ENCODE data around the gene XCR1. TPM values are rescaled to one million over a fixed set of nuclear protein-coding genes. Genes with fewer than 3 reads are reported as not detected.

Gene XCR1
- total RNA-seq, 1 experiment from 2014 or later: 0.02 TPM

DNA sequence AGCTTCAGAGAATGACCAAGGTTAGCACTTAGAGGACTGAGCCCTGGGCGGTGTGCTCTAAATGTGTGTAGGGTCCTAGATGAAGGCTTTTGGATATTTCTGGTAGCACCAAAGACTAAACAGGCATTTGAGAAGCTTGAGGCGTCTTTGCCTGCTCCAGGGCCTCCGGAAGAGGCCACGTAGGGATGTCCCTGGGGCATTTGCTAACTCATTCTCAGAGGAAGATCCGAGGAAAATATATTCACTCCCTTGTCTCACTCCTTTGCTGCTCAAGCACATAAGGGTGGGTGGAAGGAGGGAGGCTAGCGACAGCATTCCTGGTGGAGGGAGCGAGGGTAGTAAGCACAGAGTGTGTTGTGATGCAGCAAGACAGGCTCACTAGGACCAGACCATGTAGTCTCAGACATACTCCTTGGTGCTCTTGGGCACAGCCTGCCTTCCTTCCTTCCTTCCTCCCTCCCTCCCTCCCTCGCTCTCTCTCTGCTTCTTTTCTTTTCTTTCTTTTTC lies 38.5 kb upstream of the XCR1 start:
- H3K27ac Mint-ChIP-seq: no peak overlapping the region
- no peak for TF ChIP-seq SMAD3 (CRISPR knock-in tag; IDR thresholded peaks at IDR 0.05; ENCODE audit: borderline replicate concordance)
- TF ChIP-seq CBFB (CRISPR knock-in tag; IDR thresholded peaks at IDR 0.05; ENCODE audit: low read depth): no peak
- TF ChIP-seq ELF4 (CRISPR knock-in tag; IDR thresholded peaks at IDR 0.05; ENCODE audit: low read depth): no peak
- TF ChIP-seq PRRX2 (CRISPR knock-in tag; IDR thresholded peaks at IDR 0.05): no peak
- no peaks in the 10 kb centered on the region for H3K36me3 Mint-ChIP-seq
- CTCF ChIA-PET: interaction anchor here (1.0 to 2.3 kb wide), 4 partner anchors 13 to 142 kb away, joined by 3 to 7 read pairs (median 4); partner anchors contain the start of gene CCR1
- H3K9me3 Mint-ChIP-seq: no peaks in the 10 kb centered on the region
- POLR2A ChIA-PET: no interaction called here
- H3K27me3 Mint-ChIP-seq (ENCODE audit: low read depth): no peaks in the 10 kb centered on the region
- H3K4me3 Mint-ChIP-seq: no peak overlapping the region
- ATAC-seq (no peak; the same call in 1 of the 2 replicates), DNase-seq (ENCODE audit: low spot score) (no peak)
- H3K4me1 Mint-ChIP-seq: peaks cover 13% of the 10 kb centered on the region

DNA sequence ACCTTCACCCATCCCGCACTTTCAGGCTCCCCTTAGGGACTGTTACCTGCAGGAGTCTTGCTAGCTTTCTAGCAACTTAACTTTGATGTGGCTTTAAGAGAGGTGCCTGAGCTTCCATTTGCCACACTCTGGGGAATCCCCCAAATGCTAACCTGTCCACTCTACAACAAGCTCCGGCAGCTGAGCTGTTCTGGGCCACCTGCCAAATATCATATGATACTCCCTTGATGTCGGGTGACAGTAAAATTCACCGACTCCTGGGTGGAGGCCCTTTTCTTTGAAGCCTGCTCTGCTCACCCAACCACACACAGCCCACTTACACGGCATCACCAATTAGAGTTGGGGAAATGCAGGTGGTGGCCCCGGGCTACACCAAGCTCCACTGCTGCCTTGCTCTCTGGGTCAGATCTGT lies 38.0 kb upstream of the XCR1 start:
- ChIA-PET POLR2A (no interaction called here), CTCF (interaction anchor here (1.0 to 2.3 kb wide), 3 partner anchors 14 to 143 kb away, joined by 3 to 7 read pairs (median 5); partner anchors contain the start of gene CCR1)
- H3K36me3 Mint-ChIP-seq: no peaks in the 10 kb centered on the region
- ATAC-seq: no peak
- DNase-seq (ENCODE audit: low spot score): no peak
- H3K4me1 Mint-ChIP-seq: peaks cover 13% of the 10 kb centered on the region
- no peaks in the 10 kb centered on the region for H3K9me3 Mint-ChIP-seq
- no peaks in the 10 kb centered on the region for H3K27me3 Mint-ChIP-seq (ENCODE audit: low read depth)
- H3K4me3 Mint-ChIP-seq: no peak overlapping the region
- TF ChIP-seq ZNF416 (CRISPR knock-in tag; IDR thresholded peaks at IDR 0.05) (no peak), CBFB (CRISPR knock-in tag; IDR thresholded peaks at IDR 0.05; ENCODE audit: low read depth) (no peak)
- TF ChIP-seq, protein P1, sequence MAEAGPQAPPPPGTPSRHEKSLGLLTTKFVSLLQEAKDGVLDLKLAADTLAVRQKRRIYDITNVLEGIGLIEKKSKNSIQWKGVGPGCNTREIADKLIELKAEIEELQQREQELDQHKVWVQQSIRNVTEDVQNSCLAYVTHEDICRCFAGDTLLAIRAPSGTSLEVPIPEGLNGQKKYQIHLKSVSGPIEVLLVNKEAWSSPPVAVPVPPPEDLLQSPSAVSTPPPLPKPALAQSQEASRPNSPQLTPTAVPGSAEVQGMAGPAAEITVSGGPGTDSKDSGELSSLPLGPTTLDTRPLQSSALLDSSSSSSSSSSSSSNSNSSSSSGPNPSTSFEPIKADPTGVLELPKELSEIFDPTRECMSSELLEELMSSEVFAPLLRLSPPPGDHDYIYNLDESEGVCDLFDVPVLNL (CRISPR knock-in tag; IDR thresholded peaks at IDR 0.05; ENCODE audit: borderline replicate concordance, low read depth): no peak
- TF ChIP-seq, protein P2, sequence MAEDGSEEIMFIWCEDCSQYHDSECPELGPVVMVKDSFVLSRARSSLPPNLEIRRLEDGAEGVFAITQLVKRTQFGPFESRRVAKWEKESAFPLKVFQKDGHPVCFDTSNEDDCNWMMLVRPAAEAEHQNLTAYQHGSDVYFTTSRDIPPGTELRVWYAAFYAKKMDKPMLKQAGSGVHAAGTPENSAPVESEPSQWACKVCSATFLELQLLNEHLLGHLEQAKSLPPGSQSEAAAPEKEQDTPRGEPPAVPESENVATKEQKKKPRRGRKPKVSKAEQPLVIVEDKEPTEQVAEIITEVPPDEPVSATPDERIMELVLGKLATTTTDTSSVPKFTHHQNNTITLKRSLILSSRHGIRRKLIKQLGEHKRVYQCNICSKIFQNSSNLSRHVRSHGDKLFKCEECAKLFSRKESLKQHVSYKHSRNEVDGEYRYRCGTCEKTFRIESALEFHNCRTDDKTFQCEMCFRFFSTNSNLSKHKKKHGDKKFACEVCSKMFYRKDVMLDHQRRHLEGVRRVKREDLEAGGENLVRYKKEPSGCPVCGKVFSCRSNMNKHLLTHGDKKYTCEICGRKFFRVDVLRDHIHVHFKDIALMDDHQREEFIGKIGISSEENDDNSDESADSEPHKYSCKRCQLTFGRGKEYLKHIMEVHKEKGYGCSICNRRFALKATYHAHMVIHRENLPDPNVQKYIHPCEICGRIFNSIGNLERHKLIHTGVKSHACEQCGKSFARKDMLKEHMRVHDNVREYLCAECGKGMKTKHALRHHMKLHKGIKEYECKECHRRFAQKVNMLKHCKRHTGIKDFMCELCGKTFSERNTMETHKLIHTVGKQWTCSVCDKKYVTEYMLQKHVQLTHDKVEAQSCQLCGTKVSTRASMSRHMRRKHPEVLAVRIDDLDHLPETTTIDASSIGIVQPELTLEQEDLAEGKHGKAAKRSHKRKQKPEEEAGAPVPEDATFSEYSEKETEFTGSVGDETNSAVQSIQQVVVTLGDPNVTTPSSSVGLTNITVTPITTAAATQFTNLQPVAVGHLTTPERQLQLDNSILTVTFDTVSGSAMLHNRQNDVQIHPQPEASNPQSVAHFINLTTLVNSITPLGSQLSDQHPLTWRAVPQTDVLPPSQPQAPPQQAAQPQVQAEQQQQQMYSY (CRISPR knock-in tag; IDR thresholded peaks at IDR 0.05): no peak
- H3K27ac Mint-ChIP-seq: no peak overlapping the region

DNA sequence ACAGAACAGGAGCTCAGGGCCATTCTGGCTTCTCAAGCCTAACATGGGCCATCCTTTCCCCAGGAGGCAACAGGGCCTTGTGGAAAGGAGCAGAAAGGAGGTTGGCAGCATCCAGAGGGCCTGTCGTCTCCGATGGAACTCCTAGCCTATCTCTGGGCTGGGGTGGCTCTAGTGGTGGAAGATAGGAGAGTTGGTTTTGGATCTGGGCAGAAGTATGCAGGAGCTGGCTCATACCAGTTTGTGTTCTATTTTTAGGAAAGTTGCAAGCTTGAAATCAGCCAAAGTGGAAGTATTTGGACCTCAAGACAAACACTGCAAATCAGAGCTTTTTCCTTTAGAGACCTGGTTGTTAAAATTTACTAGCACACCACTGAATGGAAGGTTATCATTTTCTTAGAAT lies 35.4 kb upstream of the XCR1 start:
- ChIA-PET POLR2A (no interaction called here), CTCF (no interaction called here)
- Mint-ChIP-seq H3K27me3 (ENCODE audit: low read depth) (no peaks in the 10 kb centered on the region), H3K9me3 (no peaks in the 10 kb centered on the region), H3K36me3 (no peaks in the 10 kb centered on the region), H3K27ac (no peak overlapping the region), H3K4me1 (peaks cover 2% of the 10 kb centered on the region; the same call in 1 of the 2 replicates), H3K4me3 (no peak overlapping the region)
- no peak for ATAC-seq
- no peak for DNase-seq (ENCODE audit: low spot score)
- TF ChIP-seq TEAD1 (CRISPR knock-in tag; IDR thresholded peaks at IDR 0.05): no peak
- TF ChIP-seq, protein P3, sequence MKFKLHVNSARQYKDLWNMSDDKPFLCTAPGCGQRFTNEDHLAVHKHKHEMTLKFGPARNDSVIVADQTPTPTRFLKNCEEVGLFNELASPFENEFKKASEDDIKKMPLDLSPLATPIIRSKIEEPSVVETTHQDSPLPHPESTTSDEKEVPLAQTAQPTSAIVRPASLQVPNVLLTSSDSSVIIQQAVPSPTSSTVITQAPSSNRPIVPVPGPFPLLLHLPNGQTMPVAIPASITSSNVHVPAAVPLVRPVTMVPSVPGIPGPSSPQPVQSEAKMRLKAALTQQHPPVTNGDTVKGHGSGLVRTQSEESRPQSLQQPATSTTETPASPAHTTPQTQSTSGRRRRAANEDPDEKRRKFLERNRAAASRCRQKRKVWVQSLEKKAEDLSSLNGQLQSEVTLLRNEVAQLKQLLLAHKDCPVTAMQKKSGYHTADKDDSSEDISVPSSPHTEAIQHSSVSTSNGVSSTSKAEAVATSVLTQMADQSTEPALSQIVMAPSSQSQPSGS (CRISPR knock-in tag; IDR thresholded peaks at IDR 0.05; ENCODE audit: borderline replicate concordance, low read depth): no peak
- no peak for TF ChIP-seq SMAD3 (CRISPR knock-in tag; IDR thresholded peaks at IDR 0.05; ENCODE audit: borderline replicate concordance)
- TF ChIP-seq PRRX2 (CRISPR knock-in tag; IDR thresholded peaks at IDR 0.05): no peak
- TF ChIP-seq, protein P4, sequence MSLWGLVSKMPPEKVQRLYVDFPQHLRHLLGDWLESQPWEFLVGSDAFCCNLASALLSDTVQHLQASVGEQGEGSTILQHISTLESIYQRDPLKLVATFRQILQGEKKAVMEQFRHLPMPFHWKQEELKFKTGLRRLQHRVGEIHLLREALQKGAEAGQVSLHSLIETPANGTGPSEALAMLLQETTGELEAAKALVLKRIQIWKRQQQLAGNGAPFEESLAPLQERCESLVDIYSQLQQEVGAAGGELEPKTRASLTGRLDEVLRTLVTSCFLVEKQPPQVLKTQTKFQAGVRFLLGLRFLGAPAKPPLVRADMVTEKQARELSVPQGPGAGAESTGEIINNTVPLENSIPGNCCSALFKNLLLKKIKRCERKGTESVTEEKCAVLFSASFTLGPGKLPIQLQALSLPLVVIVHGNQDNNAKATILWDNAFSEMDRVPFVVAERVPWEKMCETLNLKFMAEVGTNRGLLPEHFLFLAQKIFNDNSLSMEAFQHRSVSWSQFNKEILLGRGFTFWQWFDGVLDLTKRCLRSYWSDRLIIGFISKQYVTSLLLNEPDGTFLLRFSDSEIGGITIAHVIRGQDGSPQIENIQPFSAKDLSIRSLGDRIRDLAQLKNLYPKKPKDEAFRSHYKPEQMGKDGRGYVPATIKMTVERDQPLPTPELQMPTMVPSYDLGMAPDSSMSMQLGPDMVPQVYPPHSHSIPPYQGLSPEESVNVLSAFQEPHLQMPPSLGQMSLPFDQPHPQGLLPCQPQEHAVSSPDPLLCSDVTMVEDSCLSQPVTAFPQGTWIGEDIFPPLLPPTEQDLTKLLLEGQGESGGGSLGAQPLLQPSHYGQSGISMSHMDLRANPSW (CRISPR knock-in tag; conservative IDR thresholded peaks at IDR 0.05; ENCODE audit: low read depth): no peak
- TF ChIP-seq TP53 (CRISPR knock-in tag; IDR thresholded peaks at IDR 0.05): no peak
- no peak for TF ChIP-seq ZNF671 (CRISPR knock-in tag; IDR thresholded peaks at IDR 0.05)
- TF ChIP-seq, protein P5, sequence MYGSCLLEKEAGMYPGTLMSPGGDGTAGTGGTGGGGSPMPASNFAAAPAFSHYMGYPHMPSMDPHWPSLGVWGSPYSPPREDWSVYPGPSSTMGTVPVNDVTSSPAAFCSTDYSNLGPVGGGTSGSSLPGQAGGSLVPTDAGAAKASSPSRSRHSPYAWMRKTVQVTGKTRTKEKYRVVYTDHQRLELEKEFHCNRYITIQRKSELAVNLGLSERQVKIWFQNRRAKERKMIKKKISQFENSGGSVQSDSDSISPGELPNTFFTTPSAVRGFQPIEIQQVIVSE (CRISPR knock-in tag; IDR thresholded peaks at IDR 0.05; ENCODE audit: borderline replicate concordance): no peak
- TF ChIP-seq NFE2L1 (CRISPR knock-in tag; IDR thresholded peaks at IDR 0.05): no peak
- TF ChIP-seq, protein P6, sequence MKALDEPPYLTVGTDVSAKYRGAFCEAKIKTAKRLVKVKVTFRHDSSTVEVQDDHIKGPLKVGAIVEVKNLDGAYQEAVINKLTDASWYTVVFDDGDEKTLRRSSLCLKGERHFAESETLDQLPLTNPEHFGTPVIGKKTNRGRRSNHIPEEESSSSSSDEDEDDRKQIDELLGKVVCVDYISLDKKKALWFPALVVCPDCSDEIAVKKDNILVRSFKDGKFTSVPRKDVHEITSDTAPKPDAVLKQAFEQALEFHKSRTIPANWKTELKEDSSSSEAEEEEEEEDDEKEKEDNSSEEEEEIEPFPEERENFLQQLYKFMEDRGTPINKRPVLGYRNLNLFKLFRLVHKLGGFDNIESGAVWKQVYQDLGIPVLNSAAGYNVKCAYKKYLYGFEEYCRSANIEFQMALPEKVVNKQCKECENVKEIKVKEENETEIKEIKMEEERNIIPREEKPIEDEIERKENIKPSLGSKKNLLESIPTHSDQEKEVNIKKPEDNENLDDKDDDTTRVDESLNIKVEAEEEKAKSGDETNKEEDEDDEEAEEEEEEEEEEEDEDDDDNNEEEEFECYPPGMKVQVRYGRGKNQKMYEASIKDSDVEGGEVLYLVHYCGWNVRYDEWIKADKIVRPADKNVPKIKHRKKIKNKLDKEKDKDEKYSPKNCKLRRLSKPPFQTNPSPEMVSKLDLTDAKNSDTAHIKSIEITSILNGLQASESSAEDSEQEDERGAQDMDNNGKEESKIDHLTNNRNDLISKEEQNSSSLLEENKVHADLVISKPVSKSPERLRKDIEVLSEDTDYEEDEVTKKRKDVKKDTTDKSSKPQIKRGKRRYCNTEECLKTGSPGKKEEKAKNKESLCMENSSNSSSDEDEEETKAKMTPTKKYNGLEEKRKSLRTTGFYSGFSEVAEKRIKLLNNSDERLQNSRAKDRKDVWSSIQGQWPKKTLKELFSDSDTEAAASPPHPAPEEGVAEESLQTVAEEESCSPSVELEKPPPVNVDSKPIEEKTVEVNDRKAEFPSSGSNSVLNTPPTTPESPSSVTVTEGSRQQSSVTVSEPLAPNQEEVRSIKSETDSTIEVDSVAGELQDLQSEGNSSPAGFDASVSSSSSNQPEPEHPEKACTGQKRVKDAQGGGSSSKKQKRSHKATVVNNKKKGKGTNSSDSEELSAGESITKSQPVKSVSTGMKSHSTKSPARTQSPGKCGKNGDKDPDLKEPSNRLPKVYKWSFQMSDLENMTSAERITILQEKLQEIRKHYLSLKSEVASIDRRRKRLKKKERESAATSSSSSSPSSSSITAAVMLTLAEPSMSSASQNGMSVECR (CRISPR knock-in tag; IDR thresholded peaks at IDR 0.05; ENCODE audit: borderline replicate concordance): no peak
- TF ChIP-seq CREM (CRISPR knock-in tag; IDR thresholded peaks at IDR 0.05): no peak
- no peak for TF ChIP-seq OVOL2 (CRISPR knock-in tag; IDR thresholded peaks at IDR 0.05; ENCODE audit: borderline replicate concordance)
